WTC11 (cell line): ENCODE data around the gene SLC6A8. TPM values are rescaled to one million over a fixed set of nuclear protein-coding genes. Genes with fewer than 3 reads are reported as not detected.

ENCODE experiments used
- ATAC-seq: fragments of 200-7000 bp; cut with Tn5 transposase; 2 replicates; pipeline ENCODE4 v1.10.0; 2021; ENCODE audit warnings: mild to moderate bottlenecking, moderate library complexity
- CTCF ChIA-PET: fragments of 300-600 bp; sonication (Branson Sonifier 250); formaldehyde crosslinking; loops from one replicate; lab custom pipeline; 2021; ENCODE audit warnings: antibody characterized with exemption; lab: Charles Lee
- POLR2A ChIA-PET: fragments of 350-600 bp; sonication (Branson Sonifier 250); formaldehyde crosslinking; loops from one replicate; lab custom pipeline; 2021; ENCODE audit warnings: antibody characterized with exemption; lab: Charles Lee
- DNase-seq: peaks from one replicate; pipeline ENCODE4 v3.0.0; 2021; ENCODE audit warnings: low spot score
- H3K27ac Mint-ChIP-seq: 2 replicates; pipeline ENCODE4 v1.8.0; 2021; ENCODE audit warnings: mixed read lengths
- H3K27me3 Mint-ChIP-seq: 2 replicates; pipeline ENCODE4 v1.8.0; 2021; ENCODE audit warnings: low read depth, mild to moderate bottlenecking, moderate library complexity, mixed read lengths
- H3K36me3 Mint-ChIP-seq: 2 replicates; pipeline ENCODE4 v1.8.0; 2021; ENCODE audit warnings: mixed read lengths
- H3K4me1 Mint-ChIP-seq: 2 replicates; pipeline ENCODE4 v1.8.0; 2022; ENCODE audit warnings: mixed read lengths
- H3K4me3 Mint-ChIP-seq: 2 replicates; pipeline ENCODE4 v1.8.0; 2021; ENCODE audit warnings: mild to moderate bottlenecking, moderate library complexity, mixed read lengths
- H3K9me3 Mint-ChIP-seq: 2 replicates; pipeline ENCODE4 v1.8.0; 2021; ENCODE audit warnings: mixed read lengths
- E2F1 ChIP-seq: sonication (generic); formaldehyde crosslinking; IDR thresholded peaks from 2 replicates; pipeline ENCODE4 v1.8.0; 2022; ENCODE audit warnings: mild to moderate bottlenecking, missing genetic modification reagents
- GABPB1 ChIP-seq: sonication (generic); formaldehyde crosslinking; IDR thresholded peaks from 2 replicates; pipeline ENCODE4 v1.8.1; 2023; ENCODE audit warnings: mild to moderate bottlenecking, missing genetic modification reagents
- SP1 ChIP-seq: sonication (generic); formaldehyde crosslinking; conservative IDR thresholded peaks from 2 replicates; pipeline ENCODE4 v1.8.1; 2022; ENCODE audit warnings: missing genetic modification reagents
- TEAD4 ChIP-seq: sonication (generic); formaldehyde crosslinking; IDR thresholded peaks from 2 replicates; pipeline ENCODE4 v1.8.0; 2022; ENCODE audit warnings: mild to moderate bottlenecking, missing genetic modification reagents
- ZNF138 ChIP-seq: sonication (generic); formaldehyde crosslinking; conservative IDR thresholded peaks from 2 replicates; pipeline ENCODE4 v1.8.1; 2022; ENCODE audit warnings: mild to moderate bottlenecking, moderate library complexity, missing genetic modification reagents
- ZNF219 ChIP-seq: sonication (generic); formaldehyde crosslinking; IDR thresholded peaks from 2 replicates; pipeline ENCODE4 v1.8.0; 2023; ENCODE audit warnings: missing genetic modification reagents, mild to moderate bottlenecking, borderline replicate concordance
- ZNF263 ChIP-seq: sonication (generic); formaldehyde crosslinking; IDR thresholded peaks from 2 replicates; pipeline ENCODE4 v1.8.1; 2022; ENCODE audit warnings: low read depth, mild to moderate bottlenecking, moderate library complexity, missing genetic modification reagents
- ZSCAN18 ChIP-seq: fragments of 250-450 bp; sonication (Bioruptor Pico); IDR thresholded peaks from 2 replicates; pipeline ENCODE4 v2.1.2; 2022; ENCODE audit warnings: mild to moderate bottlenecking, moderate library complexity
- total RNA-seq: library from RNA; stranded (reverse); gene quantifications from 3 replicates; pipeline ENCODE4 v1.2.3, GENCODE V29; 2021
- TF ChIP-seq, protein P1 (sequence below): sonication (generic); formaldehyde crosslinking; IDR thresholded peaks from 2 replicates; pipeline ENCODE4 v1.8.1; 2022; ENCODE audit warnings: missing genetic modification reagents, borderline replicate concordance
- TF ChIP-seq, protein P2 (sequence below): sonication (generic); formaldehyde crosslinking; IDR thresholded peaks from 2 replicates; pipeline ENCODE4 v1.8.1; 2023; ENCODE audit warnings: mild to moderate bottlenecking, missing genetic modification reagents, moderate library complexity
- TF ChIP-seq, protein P3 (sequence below): sonication (generic); formaldehyde crosslinking; IDR thresholded peaks from 2 replicates; pipeline ENCODE4 v1.8.1; 2023; ENCODE audit warnings: mild to moderate bottlenecking, missing genetic modification reagents
- TF ChIP-seq, protein P4 (sequence below): sonication (generic); formaldehyde crosslinking; IDR thresholded peaks from 2 replicates; pipeline ENCODE4 v1.8.1; 2022; ENCODE audit warnings: mild to moderate bottlenecking, moderate library complexity, missing genetic modification reagents
- TF ChIP-seq, protein P5 (sequence below): sonication (generic); formaldehyde crosslinking; IDR thresholded peaks from 2 replicates; pipeline ENCODE4 v1.8.0; 2022; ENCODE audit warnings: mild to moderate bottlenecking, missing genetic modification reagents

The SLC6A8 gene
- total RNA-seq, 1 experiment from 2014 or later: 112 TPM

DNA sequence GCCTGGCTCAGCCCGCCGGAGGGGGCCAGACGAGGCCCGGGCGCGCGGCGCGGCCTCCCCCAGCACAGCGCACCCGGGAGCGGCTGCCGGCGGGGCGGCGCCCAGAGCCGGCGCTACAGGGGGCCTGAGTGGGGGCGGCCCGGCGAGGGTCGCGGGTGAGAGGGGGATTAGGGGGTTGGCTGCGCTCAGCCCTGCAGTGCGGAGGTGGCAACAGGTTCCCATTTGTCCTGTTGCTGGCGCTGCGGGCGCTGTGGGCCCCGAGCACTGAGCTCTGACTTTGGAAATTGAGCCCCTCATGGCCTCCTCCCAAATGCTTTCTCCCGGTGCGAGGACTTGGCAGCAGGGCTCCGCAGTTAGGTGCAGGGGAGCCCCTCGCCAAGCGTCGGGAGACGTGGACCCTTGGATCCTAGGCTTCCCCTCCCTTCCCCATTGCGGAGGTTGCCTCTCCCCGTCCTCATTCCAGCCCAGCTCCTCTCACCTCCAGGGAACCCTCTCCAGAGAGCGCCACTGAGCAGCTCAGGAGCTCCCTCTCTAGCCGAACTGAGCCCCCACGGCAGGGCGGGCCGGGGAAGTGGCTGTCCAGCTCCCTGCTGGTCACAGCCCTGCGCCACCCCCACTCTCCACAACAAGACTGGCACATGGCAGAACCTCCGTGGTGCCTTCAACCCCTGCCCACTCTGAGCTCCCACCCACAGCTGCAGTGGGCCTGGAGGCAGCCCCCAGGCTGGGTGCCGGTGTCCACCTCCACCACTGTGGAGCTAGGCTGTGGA lies 43.2 kb upstream of the SLC6A8 start (continued):
- TF ChIP-seq, protein P1, sequence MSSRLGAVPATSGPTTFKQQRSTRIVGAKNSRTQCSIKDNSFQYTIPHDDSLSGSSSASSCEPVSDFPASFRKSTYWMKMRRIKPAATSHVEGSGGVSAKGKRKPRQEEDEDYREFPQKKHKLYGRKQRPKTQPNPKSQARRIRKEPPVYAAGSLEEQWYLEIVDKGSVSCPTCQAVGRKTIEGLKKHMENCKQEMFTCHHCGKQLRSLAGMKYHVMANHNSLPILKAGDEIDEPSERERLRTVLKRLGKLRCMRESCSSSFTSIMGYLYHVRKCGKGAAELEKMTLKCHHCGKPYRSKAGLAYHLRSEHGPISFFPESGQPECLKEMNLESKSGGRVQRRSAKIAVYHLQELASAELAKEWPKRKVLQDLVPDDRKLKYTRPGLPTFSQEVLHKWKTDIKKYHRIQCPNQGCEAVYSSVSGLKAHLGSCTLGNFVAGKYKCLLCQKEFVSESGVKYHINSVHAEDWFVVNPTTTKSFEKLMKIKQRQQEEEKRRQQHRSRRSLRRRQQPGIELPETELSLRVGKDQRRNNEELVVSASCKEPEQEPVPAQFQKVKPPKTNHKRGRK (CRISPR knock-in tag): no peak
- TF ChIP-seq, protein P2, sequence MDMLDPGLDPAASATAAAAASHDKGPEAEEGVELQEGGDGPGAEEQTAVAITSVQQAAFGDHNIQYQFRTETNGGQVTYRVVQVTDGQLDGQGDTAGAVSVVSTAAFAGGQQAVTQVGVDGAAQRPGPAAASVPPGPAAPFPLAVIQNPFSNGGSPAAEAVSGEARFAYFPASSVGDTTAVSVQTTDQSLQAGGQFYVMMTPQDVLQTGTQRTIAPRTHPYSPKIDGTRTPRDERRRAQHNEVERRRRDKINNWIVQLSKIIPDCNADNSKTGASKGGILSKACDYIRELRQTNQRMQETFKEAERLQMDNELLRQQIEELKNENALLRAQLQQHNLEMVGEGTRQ: no peak
- no peak for TF ChIP-seq SP1
- no peak for TF ChIP-seq E2F1 (CRISPR knock-in tag)
- TF ChIP-seq, all 79 proteins: peak for 0

DNA sequence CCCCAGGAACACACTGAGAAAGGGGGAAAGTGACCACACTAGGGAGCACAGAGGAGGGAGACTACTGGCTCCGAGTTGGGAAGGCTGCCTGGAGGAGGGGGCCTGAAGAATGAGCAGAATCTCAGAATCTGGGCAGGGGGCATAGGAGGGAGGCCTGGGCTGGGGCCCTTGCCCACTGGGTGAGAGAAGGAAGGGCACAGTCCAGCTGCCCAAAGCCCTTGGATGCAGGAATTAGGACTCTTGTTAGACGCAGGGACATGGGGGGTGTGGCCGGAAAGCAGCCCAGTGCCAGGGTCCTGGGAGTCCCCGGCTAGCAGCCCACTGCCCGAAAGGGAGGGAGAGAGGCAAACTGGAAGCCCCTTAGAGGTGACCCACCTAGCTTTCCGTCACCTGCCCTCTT lies 42.6 kb upstream of the SLC6A8 start:
- POLR2A ChIA-PET: no interaction called here
- Mint-ChIP-seq H3K4me3 (no peak overlapping the region), H3K27me3 (peaks cover 82% of the 10 kb centered on the region), H3K27ac (no peak overlapping the region), H3K4me1 (peaks cover 10% of the 10 kb centered on the region), H3K9me3 (no peaks in the 10 kb centered on the region), H3K36me3 (no peaks in the 10 kb centered on the region)
- TF ChIP-seq ZNF263 (CRISPR knock-in tag) (no peak), ZNF138 (CRISPR knock-in tag) (no peak), TEAD4 (CRISPR knock-in tag) (no peak), ZSCAN18 (no peak), ZNF219 (CRISPR knock-in tag) (no peak), GABPB1 (no peak)
- TF ChIP-seq, protein P3, sequence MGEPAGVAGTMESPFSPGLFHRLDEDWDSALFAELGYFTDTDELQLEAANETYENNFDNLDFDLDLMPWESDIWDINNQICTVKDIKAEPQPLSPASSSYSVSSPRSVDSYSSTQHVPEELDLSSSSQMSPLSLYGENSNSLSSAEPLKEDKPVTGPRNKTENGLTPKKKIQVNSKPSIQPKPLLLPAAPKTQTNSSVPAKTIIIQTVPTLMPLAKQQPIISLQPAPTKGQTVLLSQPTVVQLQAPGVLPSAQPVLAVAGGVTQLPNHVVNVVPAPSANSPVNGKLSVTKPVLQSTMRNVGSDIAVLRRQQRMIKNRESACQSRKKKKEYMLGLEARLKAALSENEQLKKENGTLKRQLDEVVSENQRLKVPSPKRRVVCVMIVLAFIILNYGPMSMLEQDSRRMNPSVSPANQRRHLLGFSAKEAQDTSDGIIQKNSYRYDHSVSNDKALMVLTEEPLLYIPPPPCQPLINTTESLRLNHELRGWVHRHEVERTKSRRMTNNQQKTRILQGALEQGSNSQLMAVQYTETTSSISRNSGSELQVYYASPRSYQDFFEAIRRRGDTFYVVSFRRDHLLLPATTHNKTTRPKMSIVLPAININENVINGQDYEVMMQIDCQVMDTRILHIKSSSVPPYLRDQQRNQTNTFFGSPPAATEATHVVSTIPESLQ (CRISPR knock-in tag): no peak
- TF ChIP-seq, protein P4, sequence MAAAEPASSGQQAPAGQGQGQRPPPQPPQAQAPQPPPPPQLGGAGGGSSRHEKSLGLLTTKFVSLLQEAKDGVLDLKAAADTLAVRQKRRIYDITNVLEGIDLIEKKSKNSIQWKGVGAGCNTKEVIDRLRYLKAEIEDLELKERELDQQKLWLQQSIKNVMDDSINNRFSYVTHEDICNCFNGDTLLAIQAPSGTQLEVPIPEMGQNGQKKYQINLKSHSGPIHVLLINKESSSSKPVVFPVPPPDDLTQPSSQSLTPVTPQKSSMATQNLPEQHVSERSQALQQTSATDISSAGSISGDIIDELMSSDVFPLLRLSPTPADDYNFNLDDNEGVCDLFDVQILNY (CRISPR knock-in tag): no peak
- TF ChIP-seq, protein P5, sequence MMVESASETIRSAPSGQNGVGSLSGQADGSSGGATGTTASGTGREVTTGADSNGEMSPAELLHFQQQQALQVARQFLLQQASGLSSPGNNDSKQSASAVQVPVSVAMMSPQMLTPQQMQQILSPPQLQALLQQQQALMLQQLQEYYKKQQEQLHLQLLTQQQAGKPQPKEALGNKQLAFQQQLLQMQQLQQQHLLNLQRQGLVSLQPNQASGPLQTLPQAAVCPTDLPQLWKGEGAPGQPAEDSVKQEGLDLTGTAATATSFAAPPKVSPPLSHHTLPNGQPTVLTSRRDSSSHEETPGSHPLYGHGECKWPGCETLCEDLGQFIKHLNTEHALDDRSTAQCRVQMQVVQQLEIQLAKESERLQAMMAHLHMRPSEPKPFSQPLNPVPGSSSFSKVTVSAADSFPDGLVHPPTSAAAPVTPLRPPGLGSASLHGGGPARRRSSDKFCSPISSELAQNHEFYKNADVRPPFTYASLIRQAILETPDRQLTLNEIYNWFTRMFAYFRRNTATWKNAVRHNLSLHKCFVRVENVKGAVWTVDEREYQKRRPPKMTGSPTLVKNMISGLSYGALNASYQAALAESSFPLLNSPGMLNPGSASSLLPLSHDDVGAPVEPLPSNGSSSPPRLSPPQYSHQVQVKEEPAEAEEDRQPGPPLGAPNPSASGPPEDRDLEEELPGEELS (CRISPR knock-in tag): no peak
- ATAC-seq: no peak
- DNase-seq: no peak
- CTCF ChIA-PET: interaction anchor here (0.8 to 10.6 kb wide), 31 partner anchors 8 to 612 kb away, joined by 3 to 153 read pairs (median 6); no protein-coding TSS in a partner anchor
